Measurements from ENCODE around the gene CHKB. TPM values are rescaled to one million over a fixed set of nuclear protein-coding genes. Genes with fewer than 3 reads are reported as not detected.
"Not testable (repeated sequence)": the region's sequence is repeated elsewhere in the genome, so short reads cannot be mapped to it uniquely, and the experiment has no call there.

Gene CHKB
- total RNA-seq, 1 experiment from 2014 or later, result 53.0 TPM

DNA sequence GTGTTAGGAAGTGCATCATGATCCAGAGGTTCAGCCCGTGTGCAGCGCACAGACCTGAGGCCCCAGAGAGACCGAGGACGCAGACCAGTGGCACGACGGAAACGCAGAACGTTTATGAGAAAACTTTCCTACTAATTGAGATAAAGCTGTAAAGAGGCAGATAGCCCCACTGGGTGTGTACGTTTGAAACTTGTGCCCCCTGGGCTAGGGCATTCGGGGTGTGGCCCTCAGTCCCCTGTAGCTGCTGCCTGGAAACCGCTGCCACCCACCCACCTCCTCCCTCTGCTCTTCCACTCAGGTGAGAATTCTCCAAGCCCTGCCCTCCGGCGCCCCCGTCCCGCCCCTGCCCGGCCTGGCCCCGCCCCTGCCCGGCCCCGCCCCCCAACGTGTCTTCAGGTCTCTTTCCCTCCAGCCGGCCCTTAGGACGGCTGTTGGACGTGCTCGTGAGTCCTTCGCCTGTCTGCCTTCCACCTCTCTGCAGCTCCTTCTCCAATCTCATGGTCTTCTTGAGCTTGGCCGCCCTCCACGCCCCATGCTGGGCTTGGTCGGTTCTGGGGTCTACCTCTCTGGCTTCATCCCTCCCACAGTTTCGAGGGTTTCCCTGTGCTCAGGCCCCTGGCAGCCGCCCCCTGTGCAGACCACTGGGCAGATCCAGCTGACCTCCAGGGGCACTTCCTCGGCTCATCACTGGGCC is 30.0 kb upstream of the CHKB start:
- DNase-seq (ENCODE audit: low read depth), result no peak

DNA sequence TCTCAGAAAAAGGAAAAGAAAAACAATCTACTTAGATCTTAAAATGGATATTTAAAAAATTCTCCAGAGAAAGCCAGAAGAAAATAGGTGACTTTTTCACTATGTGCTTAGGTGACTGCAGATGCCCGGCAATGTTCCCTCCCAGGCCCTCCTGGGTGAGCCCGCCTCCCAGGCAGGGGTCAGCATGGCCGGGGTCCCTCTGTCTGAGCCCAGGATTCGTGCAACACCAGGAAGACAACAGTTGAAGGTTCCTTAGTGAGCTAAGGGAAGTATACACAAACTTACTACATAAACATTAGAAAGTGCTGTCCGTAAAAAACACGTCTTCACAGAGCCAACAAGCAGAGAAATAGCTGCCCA is 29.5 kb upstream of the CHKB start:
- DNase-seq (ENCODE audit: low read depth), result no peak

DNA sequence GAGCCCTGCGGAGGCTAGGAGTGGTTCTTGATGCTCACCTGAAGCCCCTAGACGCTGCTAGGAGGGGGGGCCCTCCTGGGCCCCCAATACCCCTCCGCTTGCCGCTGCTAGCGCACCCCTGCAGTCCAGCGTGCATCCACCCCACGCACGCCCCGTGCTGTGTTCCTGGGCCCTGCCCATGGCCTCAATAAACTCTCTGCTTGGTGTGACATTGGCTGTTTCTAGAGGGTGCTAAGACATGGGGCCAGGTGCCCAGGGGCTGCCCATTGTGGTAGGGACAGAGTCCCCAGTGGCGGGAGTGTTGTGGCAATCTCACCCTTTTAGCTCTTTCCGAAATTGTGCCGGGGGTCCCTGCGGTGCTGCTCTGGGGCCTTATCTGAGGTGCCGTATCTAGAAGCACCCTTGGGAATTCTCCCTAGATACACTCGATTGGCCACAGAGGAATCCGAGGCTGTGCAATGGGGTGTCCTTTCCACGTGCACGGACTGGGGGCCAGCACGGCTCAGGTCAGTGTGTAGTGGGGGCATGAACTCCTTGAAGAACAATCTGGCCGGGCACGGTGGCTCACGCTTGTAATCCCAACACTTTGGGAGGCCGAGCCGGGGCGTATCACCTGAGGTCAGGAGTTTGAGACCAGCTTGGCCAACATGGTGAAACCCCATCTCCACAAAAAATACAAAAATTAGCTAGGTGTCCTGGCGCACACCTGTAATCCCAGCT is 28.9 kb upstream of the CHKB start:
- no peak for DNase-seq (ENCODE audit: low read depth)

DNA sequence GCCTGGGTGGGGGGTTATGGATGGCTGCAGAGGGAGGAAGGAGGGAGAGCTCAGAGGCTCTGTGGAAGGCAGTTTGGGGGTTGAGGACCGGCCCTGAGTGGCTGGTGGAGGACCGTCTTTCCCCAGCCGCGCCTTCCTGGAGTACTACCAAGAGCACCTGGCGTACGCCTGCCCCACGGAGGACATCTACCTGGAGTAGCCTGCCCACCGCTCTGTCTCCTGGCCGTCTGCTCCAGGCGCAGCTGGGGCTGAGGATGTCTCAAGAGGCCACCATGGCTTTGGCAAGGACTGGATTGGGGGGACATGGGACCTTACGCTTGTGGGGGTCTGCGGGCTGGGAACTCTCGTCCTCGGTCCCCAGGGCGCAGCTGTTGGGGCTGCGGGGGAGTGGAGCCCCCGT is 27.9 kb upstream of the CHKB start:
- no peak for DNase-seq (ENCODE audit: low read depth)

DNA sequence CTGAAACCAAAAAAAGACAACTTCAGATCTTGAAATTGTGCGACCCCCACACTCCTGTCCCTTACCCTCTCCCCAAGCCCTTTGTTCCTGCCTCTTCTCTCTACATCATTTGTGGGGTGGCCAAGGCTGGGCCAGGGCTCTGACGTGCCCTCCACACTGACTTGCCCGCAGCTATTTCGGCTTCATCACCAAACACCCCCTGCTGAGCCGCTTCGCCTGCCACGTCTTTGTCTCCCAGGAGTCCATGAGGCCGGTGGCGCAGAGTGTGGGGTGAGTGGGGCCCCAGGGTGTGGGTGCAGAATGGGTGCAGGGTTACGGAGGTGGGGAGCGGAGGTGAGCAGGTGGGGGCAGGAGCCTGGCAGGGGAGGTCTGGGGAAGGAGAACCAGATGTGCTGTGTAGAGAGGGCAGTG is 27.4 kb upstream of the CHKB start:
- DNase-seq (ENCODE audit: low read depth), result no peak

DNA sequence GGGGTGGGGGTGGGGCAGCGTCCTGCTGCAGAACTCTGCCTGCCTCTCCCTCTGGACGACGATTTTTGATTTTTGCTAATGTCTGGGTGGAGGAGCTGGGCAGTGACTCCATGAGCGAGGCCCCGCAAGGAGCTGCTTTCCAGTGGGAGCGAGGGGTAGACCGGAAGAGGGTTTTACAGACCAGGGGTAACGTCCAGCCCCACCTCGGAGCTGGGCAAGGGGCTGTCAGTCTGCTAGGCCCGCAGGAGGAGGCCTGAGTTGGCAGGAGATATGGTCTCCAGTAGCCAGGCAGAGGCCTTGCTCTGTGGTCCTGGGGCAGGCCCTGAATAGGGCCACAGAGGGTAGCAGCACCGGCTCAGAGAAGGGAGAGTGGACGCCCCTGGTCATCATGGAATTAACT is 26.9 kb upstream of the CHKB start:
- no peak for DNase-seq (ENCODE audit: low read depth)

DNA sequence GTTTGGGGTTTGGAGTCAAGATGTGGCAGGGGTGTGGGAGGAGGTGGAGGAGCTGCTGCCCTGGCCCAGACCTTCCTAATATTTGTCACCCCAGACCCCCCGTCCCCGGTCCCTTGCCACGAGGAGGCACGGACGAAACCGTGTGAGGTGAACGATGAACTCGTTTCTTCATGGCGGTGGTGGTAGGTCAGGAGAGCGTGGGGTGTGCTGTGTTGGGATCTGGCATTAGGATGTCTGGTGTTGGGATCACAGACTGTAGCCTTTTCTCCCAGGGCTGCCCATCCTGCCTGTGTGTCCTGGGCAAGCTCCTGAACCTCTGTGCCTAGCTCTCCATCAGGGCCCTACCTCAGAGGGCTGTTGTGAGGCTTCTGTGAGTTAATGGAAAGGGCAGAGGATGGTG is 26.3 kb upstream of the CHKB start:
- no peak for DNase-seq (ENCODE audit: low read depth)

DNA sequence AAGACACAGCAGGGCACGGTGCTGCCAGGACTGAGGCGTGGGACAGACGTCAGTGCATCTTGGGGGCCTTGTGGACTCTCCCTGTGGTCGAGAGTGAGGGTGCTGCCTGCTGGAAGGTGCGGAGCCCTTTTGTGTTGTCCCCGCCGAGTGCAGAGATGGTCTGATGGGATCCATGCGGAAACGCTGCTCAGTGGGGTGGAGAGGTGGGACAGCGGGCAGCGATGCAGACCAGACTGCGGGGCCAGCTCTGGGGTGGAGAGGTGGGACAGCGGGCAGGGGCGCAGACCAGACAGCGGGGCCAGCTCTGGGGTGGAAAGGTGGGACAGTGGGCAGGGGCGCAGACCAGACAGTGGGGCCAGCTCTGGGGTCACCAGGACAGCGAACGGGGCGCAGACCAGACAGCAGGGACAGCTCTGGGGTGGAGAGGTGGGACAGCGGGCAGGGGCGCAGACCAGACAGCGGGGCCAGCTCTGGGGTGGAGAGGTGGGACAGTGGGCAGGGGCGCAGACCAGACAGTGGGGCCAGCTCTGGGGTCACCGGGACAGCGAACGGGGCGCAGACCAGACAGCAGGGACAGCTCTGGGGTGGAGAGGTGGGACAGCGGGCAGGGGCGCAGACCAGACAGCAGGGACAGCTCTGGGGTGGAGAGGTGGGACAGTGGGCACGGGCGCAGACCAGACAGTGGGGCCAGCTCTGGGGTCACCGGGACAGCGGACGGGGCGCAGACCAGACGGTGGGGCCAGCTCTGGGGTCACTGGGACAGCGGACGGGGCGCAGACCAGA is 25.6 kb upstream of the CHKB start:
- not testable (repeated sequence) for DNase-seq (ENCODE audit: low read depth)

DNA sequence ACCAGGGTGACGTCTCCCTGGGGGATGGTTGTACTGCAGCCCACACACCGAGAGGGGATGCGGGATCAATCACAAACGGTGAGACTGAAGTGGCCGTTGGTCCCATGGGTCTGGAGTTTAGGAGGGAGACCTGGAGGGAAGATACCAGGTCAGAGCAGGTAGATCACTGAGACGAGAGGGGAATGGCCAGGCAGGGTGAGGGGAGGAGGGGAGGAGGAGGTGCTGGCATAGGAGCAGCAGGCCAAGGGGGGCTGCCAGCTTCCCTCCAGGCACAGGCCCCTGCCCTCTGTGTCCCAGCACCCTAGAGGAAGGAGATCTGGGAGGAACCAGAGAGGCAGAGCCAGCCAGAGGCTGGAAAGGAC is 25.0 kb upstream of the CHKB start:
- DNase-seq (ENCODE audit: low read depth), result no peak

DNA sequence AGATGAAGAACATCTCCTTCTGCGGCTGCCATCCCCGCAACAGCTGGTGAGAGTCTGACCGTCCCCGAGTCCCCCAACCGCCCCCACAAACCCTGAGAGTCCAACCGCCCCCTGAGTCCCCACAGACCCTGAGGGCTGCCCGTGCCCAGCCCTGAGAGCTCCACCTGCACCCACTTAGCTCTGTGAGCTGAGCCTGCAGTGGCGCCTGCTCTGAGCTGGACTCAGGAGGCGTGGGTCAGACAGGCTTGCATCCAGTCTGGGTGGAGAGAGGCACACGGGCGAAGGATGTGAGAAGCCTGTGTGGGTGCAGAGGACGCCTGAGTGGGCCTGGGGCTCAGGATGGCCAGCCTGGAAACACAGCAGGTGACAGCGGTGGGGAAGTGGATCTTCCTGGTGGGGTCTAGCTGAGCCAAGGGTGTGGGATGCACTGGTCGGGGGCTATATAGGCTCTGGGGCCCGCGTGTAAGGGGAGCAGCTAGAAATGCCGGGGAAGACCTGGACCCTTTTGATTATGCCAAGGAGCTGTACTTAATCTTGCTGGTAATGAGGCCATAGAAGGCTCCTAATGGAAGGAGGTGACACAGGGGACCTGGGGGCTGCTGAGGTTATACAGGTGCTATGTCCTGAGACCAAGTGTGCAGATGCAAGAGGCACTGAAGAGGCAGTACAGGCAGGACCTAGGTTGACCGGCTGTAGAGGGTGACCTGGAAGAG is 24.5 kb upstream of the CHKB start:
- no peak for DNase-seq (ENCODE audit: low read depth)

DNA sequence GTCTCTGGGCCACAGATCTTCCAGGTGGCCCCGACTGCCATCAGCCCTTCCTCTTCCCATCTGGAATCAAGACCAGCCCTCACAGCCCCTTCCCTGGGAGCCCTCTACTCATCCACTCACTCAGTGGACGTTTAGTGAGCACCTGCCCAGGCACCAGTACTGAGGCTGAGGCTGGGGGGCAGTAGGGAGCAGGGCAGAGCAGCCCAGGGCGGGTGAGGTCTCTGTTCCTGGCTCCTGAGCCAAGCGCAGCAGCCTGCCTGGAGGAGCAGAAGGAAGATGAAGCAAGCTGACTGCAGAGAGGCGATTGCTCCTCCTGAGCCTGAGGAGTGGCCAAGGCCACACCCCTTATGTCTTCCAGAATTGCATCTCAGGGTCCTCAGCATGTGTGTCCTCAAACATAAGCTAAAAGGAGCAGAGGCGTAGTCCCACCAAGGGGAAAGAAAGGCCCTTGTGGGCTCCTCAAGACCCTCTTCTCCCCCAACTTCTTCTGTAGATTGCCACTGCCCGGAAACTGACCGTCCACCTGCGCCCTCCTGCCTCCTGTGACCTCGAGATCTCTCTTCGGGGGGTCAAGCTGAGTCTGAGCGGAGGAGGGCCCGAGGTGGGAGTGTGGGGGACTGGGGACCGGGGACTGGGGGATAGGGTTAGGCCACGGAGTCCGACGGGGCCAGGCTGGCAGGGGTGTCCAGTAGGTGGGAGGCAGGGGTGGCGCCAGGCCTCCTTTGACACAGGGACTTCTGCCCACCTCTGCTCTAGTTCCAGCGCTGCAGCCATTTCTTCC is 23.7 kb upstream of the CHKB start:
- no peak for DNase-seq (ENCODE audit: low read depth)

DNA sequence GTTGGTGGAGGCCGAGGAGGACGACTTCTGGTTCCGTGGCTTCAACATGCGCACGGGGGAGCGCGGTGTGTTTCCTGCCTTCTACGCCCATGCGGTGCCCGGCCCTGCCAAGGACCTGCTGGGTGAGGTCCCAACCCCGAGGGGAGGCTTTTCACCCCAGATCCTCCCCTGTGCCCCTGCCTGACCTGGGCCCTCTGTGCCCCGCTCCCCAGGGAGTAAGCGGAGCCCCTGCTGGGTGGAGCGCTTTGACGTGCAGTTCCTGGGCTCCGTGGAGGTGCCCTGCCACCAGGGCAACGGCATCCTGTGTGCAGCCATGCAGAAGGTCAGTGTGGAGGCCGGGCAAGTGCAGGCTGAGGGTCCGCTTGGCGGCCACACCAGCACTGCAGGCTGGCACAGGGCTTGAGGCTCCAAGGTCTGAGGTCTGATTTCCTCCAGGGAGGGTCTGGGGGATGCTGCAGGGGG is 23.0 kb upstream of the CHKB start:
- no peak for DNase-seq (ENCODE audit: low read depth)

DNA sequence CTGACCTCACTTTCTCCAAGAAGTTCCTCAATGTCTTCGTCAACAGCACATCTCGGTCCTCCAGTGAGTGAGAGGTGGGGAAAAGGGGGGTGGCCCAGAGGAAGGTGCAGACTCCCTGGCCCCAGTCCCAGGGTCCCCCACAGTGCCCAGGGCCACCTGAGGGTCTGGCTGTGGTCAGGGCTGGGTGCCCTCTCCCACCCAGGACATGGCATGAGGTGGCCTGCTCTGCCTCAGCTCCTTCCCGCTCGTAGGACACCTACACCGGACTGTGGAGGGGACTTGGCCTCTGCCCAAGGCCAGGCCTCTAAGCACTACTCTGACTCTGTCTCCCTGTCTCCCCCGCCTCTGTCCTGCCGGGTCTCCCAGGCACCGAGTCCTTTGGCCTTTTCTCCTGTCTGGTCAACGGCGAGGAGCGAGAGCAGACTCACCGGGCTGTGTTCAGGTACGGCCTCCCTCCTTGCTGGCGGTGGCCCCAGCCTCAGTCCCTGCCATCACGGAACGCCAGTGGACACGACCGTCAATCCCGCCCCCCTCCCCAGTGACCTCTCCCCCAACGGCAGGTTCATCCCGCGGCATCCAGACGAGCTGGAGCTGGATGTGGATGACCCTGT is 22.5 kb upstream of the CHKB start:
- no peak for DNase-seq (ENCODE audit: low read depth)

DNA sequence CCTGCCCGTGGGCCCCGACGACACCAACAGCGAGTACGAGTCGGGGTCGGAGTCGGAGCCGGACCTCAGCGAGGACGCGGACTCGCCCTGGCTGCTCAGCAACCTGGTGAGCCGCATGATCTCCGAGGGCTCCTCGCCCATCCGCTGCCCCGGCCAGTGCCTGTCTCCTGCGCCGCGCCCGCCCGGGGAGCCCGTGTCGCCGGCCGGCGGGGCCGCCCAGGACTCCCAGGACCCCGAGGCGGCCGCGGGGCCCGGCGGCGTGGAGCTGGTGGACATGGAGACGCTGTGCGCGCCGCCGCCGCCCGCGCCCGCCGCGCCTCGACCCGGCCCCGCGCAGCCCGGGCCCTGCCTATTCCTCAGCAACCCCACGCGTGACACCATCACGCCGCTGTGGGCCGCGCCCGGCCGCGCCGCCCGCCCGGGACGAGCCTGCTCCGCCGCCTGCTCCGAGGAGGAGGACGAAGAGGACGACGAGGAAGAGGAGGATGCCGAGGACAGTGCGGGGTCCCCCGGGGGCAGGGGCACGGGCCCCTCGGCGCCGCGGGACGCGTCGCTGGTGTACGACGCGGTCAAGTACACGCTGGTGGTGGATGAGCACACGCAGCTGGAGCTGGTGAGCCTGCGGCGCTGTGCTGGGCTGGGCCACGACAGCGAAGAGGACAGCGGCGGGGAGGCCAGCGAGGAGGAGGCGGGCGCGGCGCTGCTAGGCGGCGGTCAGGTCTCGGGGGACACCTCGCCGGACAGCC is 21.8 kb upstream of the CHKB start:
- no peak for DNase-seq (ENCODE audit: low read depth)

DNA sequence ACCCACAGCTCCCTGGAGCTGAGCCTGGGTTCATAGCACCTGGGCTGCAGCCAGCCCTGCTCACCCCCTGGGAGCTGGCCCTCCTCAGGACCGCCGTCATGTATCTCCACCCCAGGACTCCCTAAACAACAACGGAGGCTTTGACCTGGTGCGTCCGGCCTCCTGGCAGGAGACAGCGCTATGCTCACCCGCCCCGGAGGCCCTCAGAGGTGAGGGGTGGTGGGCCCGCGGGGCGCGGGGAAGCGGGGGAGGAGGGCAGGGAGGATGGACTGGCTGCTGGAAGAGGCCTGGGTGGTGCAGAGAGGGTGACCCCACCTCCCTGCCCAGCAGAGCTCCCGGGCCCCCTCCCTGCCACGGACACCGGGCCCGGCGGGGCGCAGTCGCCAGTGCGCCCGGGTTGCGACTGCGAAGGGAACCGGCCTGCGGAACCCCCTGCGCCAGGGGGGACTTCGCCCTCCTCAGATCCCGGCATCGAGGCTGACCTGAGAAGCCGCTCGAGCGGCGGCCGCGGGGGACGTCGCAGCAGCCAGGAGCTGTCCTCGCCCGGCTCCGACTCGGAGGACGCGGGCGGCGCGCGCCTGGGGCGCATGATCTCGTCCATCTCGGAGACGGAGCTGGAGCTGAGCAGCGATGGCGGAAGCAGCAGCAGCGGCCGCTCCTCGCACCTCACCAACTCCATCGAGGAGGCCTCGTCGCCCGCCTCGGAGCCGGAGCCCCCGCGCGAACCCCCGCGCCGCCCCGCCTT is 21.0 kb upstream of the CHKB start:
- DNase-seq (ENCODE audit: low read depth), result no peak

DNA sequence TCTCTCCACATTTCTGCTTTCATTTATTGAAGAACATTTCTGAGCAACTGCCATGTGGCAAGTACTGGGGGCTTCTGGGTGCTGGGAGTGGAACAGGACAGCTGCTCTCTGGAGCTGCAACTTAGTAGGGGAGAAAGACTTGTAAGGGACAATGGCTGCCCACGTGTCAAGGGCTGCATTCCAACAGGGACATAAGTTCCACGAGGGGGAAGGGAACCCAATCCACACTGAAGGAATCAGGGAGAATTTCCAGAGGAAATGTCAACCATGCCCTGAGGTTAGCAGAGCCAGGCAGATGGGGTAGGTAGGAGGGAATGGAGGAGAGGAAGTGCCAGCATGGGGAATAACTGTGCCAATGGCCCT is 19.7 kb upstream of the CHKB start:
- DNase-seq (ENCODE audit: low read depth), result no peak

DNA sequence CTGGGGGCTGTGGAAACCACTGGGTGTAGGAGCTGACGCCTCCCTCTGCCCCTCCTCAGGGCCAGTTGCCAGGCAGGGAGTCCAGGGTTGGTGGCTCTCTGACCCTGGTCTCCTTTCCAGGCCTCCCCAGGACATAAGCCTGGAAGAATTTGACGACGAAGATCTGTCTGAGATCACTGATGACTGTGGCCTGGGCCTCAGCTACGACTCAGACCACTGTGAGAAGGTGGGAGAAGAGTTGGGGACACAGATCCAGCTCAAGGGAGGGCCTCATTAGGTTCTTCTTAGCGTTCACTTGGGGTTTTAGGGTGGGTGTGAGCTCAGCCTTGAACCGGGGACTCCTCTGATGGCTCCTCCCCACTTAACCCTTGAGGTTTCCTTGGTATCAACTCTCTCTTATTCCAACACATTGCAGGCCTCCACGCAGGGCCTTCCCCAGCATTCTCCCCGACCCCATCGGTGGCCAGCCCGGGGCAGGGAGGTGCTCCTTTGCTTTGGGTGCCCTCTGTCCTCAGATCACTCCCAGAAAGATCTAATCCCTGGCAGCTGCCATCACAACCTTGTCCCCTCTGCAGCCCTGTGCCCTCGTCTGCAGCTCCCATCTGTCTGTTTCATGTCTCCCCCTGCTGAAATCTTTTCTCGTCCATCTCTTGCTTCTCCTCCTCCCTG is 19.2 kb upstream of the CHKB start:
- no peak for DNase-seq (ENCODE audit: low read depth)

DNA sequence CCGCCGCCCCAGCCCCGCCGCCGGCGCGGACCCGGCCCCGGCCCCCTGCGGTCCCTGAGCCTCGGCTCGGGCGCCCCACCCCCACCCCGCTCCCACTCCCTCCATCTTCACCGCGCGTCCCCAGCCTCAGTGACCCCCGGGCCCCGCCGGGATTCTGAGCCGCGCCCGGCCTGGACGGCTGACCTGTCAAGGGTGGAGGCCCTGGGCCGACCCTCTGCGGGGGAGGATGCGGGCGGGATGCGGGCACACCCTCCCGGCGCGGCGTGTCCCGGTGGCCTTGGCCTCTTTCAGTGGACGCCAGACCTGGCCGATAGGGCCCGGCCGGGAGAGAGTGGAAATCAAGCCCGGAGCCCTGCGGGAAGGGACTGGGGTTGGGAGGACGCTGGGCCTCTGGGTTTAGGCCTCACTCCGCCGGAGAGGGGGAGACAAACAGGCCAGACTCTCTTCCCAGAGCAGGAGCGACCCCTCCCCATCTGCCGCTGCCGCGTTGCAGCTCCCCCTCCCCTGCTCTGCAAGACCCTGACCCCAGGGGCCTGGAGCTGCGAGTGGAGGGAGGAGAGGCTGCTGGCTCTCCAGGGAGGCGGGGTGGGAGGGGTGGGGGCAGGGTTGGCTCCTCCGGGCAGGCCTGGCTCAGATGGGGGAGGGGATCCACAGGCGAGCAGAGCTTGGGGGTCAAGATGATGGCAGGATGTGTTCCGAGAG is 18.5 kb upstream of the CHKB start:
- DNase-seq (ENCODE audit: low read depth), result no peak
